Tibial nerve (tissue), 4 donors: Measurements from ENCODE around the gene WDR64. TPM values are rescaled to one million over a fixed set of nuclear protein-coding genes. Genes with fewer than 3 reads are reported as not detected.

Source experiments
- DNase-seq, 2 donors: peaks; one replicate each; pipeline ENCODE4 v3.0.0-alpha.2; 2019; ENCODE audit warnings: low spot score in 2 of 2
- H3K27ac ChIP-seq, 4 donors: fragments of 200-600 bp; sonication (generic) in 3 of 4; one replicate each; pipeline ENCODE4 v1.5.1; 2017 to 2019; ENCODE audit warnings: mild to moderate bottlenecking in 1 of 4
- H3K27me3 ChIP-seq, 2 donors: fragments of 200-600 bp; sonication (generic) in 1 of 2; one replicate each; pipeline versions ENCODE4 v1.5.1 to v1.6.0; 2017 to 2019
- H3K36me3 ChIP-seq, 3 donors: fragments of 200-600 bp; sonication (generic); one replicate each; pipeline ENCODE4 v1.5.1; 2018 to 2019
- H3K4me1 ChIP-seq, 4 donors: fragments of 200-600 bp; sonication (generic) in 3 of 4; one replicate each; pipeline ENCODE4 v1.5.1; 2017 to 2019
- H3K4me3 ChIP-seq, 4 donors: fragments of 200-600 bp; sonication (generic) in 3 of 4; one replicate each; pipeline ENCODE4 v1.5.1; 2017 to 2019; ENCODE audit warnings: mild to moderate bottlenecking in 1 of 4, moderate library complexity in 1 of 4
- H3K9me3 ChIP-seq, 4 donors: fragments of 200-600 bp; sonication (generic) in 3 of 4; one replicate each; pipeline ENCODE4 v1.5.1; 2017 to 2019
- EP300 ChIP-seq, 2 donors: sonication (generic); formaldehyde crosslinking; IDR thresholded peaks; one replicate each; pipeline ENCODE4 v1.6.1; 2017; ENCODE audit warnings: antibody characterized with exemption in 2 of 2, mild to moderate bottlenecking in 1 of 2
- POLR2A ChIP-seq, 2 donors: fragments of 450-650 bp; IDR thresholded peaks; one replicate each; pipeline ENCODE4 v1.6.1; 2017; ENCODE audit warnings: antibody characterized with exemption in 2 of 2, mild to moderate bottlenecking in 2 of 2, moderate library complexity in 2 of 2
- WGBS, 2 donors: methylation state at CpG; one replicate each; pipeline ENCODE4 v1.1.5; 2018; 5-methylcytosine and 5-hydroxymethylcytosine counted together
- total RNA-seq, 4 donors: library from RNA; depleted of rRNA; stranded (reverse); fragments of >200 nt; gene quantifications; one replicate each; pipeline ENCODE4 v1.1.0, GENCODE V29; 2016
- TF ChIP-seq, protein P1 (sequence below), 5 experiments: fragments of 200-600 bp in 3 of 5; fragments of 450-650 bp in 2 of 5; sonication (generic) in 3 of 5; IDR thresholded peaks; one replicate each; pipeline ENCODE4 v1.5.1; 2016 to 2019; ENCODE audit warnings: antibody characterized with exemption in 5 of 5, mild to moderate bottlenecking in 3 of 5, moderate library complexity in 2 of 5

WDR64 gene
- total RNA-seq, 4 donors from 2014 or later, result 0.42 TPM; not detected in 3

DNA sequence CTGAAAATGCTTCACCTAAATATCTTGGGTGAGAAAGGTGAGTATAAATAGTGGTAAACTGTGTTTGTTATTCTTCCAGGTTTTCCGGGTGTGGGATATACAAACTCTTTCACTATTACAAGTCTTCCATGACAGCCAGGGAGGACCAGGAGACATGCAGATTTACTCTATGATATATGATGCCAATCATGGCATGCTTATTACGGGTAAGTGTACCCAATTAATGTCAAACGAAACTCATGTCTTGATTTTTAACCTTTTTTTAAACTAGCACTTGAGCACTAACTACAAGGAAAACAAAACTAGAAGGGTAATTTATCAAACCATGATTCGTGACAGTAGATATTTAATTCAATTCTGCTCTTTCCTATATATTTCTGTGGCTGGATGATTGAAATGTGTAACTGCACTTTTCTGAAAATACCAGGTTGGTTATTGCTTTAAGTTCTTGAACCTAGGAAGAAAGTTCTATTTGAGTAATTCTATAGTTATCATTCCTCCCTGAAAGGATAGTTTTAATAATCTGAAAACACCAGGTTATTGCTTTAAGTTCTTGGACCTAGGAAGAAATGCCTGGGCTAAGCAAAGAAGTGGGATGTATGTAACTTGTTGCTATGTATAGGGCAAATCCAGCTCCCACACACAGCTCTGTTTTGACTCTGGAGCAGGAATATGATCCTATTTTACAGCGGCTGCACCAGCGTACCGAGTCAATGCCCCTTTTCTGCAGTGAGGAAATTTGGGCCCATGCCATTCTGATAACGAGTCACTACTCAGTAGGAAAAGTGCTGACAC is 86.4 kb downstream of the WDR64 start:
- TF ChIP-seq EP300 (IDR thresholded peaks at IDR 0.05), result no peak
- no peak for TF ChIP-seq POLR2A (IDR thresholded peaks at IDR 0.05)
- TF ChIP-seq, protein P1, sequence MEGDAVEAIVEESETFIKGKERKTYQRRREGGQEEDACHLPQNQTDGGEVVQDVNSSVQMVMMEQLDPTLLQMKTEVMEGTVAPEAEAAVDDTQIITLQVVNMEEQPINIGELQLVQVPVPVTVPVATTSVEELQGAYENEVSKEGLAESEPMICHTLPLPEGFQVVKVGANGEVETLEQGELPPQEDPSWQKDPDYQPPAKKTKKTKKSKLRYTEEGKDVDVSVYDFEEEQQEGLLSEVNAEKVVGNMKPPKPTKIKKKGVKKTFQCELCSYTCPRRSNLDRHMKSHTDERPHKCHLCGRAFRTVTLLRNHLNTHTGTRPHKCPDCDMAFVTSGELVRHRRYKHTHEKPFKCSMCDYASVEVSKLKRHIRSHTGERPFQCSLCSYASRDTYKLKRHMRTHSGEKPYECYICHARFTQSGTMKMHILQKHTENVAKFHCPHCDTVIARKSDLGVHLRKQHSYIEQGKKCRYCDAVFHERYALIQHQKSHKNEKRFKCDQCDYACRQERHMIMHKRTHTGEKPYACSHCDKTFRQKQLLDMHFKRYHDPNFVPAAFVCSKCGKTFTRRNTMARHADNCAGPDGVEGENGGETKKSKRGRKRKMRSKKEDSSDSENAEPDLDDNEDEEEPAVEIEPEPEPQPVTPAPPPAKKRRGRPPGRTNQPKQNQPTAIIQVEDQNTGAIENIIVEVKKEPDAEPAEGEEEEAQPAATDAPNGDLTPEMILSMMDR (IDR thresholded peaks at IDR 0.05), result no peak

DNA sequence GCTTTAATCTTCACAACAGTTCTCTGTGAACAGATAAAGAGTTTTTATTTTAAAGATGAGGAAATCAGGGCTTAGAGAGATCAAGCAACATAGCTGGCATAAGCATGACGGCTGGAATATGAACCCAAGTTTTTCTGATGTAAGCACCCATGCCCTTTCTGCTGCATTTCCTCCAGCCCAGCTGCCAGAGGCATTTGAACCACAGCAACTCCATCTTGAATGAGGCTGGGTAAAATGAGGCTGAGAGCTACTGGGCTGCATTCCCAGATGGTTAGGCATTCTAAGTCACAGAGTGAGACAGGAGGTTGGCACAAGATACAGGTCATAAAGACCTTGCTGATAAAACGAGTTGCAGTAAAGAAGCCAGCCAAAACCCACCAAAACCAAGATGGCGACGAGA is 90.0 kb downstream of the WDR64 start:
- DNase-seq, result no peak
- H3K27me3 ChIP-seq, result no peaks in the 10 kb centered on the region
- H3K4me1 ChIP-seq, result no peaks in the 10 kb centered on the region
- H3K4me3 ChIP-seq, result no peak overlapping the region
- H3K27ac ChIP-seq, result no peak overlapping the region
- TF ChIP-seq EP300 (IDR thresholded peaks at IDR 0.05), result no peak
- TF ChIP-seq POLR2A (IDR thresholded peaks at IDR 0.05), result no peak
- TF ChIP-seq, protein P1 (IDR thresholded peaks at IDR 0.05), result no peak
- no peaks in the 10 kb centered on the region for H3K36me3 ChIP-seq
- WGBS, 2 donors, result 82 to 83% methylated on average over 4 of the region's 4 CpGs
- no peaks in the 10 kb centered on the region for H3K9me3 ChIP-seq

More for the DNA sequence above, 86.4 kb downstream of the WDR64 start:
- 76 to 82% methylated on average over 8 of the region's 8 CpGs for WGBS, 2 donors
- Histone ChIP-seq H3K4me1 (no peaks in the 10 kb centered on the region), H3K36me3 (no peaks in the 10 kb centered on the region), H3K27me3 (no peaks in the 10 kb centered on the region), H3K9me3 (no peaks in the 10 kb centered on the region), H3K4me3 (no peak overlapping the region), H3K27ac (no peak overlapping the region)
- no peak for DNase-seq

DNA sequence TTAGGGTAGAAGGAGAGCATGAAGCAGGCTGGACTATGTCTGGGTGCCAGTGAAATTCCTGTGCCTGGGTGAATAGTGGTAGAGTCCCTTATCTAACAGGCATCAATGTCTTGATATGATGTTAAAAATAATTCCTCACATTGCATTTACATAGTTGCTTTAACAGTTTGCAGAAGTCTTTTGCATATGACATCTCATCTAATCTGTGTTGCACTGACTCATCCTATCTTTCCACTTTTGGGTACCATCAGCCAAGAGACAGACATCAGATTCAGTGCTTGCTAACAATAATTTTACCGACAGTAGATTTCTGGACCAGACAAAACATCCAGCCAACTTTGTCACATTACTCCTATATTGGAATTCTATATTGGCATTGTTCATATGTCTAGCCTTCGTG is 92.5 kb downstream of the WDR64 start:
- H3K27me3 ChIP-seq, result no peaks in the 10 kb centered on the region
- DNase-seq, result no peak
- 86 to 98% methylated on average over 2 of the region's 2 CpGs for WGBS, 2 donors
- H3K9me3 ChIP-seq, result no peaks in the 10 kb centered on the region
- H3K36me3 ChIP-seq, result no peaks in the 10 kb centered on the region
- TF ChIP-seq, protein P1 (IDR thresholded peaks at IDR 0.05), result no peak
- TF ChIP-seq EP300 (IDR thresholded peaks at IDR 0.05), result no peak
- TF ChIP-seq POLR2A (IDR thresholded peaks at IDR 0.05), result no peak
- H3K4me1 ChIP-seq, result no peaks in the 10 kb centered on the region
- H3K27ac ChIP-seq, result no peak overlapping the region
- H3K4me3 ChIP-seq, result no peak overlapping the region

DNA sequence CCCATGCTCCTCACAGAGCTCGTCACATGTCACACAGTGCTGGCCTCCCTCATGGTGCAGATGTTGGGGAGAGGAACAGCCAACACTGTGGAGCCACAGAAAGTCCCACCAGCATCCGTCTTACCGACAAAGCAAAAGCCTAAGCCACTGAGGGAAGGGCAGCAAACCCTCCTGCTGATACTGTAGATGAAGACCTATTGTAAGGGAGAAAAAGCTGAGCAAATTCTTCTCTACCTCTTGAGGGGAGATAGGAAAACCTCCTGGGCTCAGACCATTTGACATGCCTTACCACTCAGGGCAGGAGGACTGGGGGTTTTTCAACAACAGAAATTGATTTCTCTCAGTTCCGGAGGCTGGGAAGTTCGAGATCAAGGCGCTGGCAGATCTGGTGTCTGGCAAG is 95.9 kb downstream of the WDR64 start:
- no peak overlapping the region for H3K27ac ChIP-seq
- H3K36me3 ChIP-seq, result no peaks in the 10 kb centered on the region
- DNase-seq, result no peak
- H3K27me3 ChIP-seq, result no peaks in the 10 kb centered on the region
- no peaks in the 10 kb centered on the region for H3K9me3 ChIP-seq
- no peaks in the 10 kb centered on the region for H3K4me1 ChIP-seq
- no peak for TF ChIP-seq EP300 (IDR thresholded peaks at IDR 0.05)
- no peak for TF ChIP-seq POLR2A (IDR thresholded peaks at IDR 0.05)
- TF ChIP-seq, protein P1 (IDR thresholded peaks at IDR 0.05), result no peak
- WGBS, 2 donors, result 87 to 96% methylated on average over 6 of the region's 6 CpGs
- no peak overlapping the region for H3K4me3 ChIP-seq

DNA sequence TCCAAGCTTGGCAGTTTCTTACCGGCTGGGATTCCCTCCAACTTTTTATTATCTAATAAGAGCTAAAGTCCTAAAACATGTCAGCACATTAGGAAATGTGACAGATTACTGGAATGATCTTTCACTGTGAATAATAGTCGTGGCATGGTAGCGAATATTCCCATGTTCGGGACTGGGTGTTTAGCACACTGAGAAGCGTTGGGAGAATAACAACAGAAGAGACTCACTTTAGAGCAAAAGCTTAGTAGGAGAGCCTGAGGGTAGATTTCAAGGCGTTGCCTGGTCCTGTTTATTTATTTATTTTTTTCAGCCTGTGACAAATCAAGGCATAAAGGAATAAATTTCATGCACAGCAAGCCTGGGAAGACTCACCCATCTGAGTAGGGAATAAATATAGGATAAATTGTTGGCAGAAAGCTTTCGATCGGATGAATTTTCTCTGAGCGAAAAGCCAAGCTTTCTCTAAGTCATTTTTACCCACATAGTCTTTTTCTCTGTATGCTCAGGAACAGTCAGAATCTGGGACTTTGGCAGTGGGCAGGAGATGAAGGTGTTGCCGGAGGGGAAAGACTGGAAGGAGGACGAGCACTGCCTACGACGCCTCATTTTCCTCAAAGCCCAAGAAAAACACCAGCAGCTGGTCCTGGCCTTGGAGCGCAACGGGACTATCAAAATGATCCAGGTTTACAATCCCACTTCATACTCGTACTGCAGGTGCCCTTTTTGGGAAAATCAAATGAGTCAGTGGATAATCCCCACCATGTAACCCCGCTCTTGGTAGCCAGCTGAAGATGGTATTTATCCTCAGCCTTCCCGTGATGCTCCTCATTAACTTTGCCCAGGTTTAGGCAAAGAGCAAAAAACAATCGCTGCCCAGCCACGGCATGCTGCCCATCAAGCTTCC is 97.2 kb downstream of the WDR64 start:
- H3K27ac ChIP-seq, result no peak overlapping the region

More for the DNA sequence above, 97.2 kb downstream of the WDR64 start:
- H3K4me1 ChIP-seq, result no peaks in the 10 kb centered on the region
- no peaks in the 10 kb centered on the region for H3K27me3 ChIP-seq
- 63 to 70% methylated on average over 19 to 20 of the region's 20 CpGs for WGBS, 2 donors
- no peaks in the 10 kb centered on the region for H3K36me3 ChIP-seq
- no peak for DNase-seq
- TF ChIP-seq POLR2A (IDR thresholded peaks at IDR 0.05) (no peak), EP300 (IDR thresholded peaks at IDR 0.05) (no peak)
- TF ChIP-seq, protein P1 (IDR thresholded peaks at IDR 0.05), result no peak
- no peaks in the 10 kb centered on the region for H3K9me3 ChIP-seq
- peak overlapping the region in 1 of 4 donors; percentile 22 for H3K4me3 ChIP-seq
